Stimulated activated naive B cell treated with anti-CD40 and anti-IgM and Interleukin-4, amounts not matched to agents 10 μg/mL and 1 μg/mL and 100 μg/mL, for 72 hours (primary cell): ENCODE results near the gene CYBA.

Experiments
- ATAC-seq, 2 donors: fragments of 150-1000 bp; cut with Tn5 transposase; replicated peaks; 2 replicates each; pipeline ENCODE4 v1.10.0; 2021; ENCODE audit warnings: moderate library complexity in 1 of 2
- DNase-seq: peaks from one replicate; pipeline ENCODE4 v3.0.0; 2021
- H3K27ac Mint-ChIP-seq: one replicate; pipeline ENCODE4 v1.8.0; 2022; ENCODE audit warnings: mild to moderate bottlenecking, mixed read lengths
- H3K27me3 Mint-ChIP-seq, 2 donors: one replicate each; pipeline ENCODE4 v1.8.0; 2022; ENCODE audit warnings: mixed read lengths in 2 of 2
- H3K36me3 Mint-ChIP-seq, 2 donors: one replicate each; pipeline ENCODE4 v1.8.0; 2022; ENCODE audit warnings: mixed read lengths in 2 of 2, mild to moderate bottlenecking in 1 of 2
- H3K4me1 Mint-ChIP-seq, 2 donors: one replicate each; pipeline ENCODE4 v1.8.0; 2022; ENCODE audit warnings: mixed read lengths in 2 of 2, mild to moderate bottlenecking in 1 of 2
- H3K4me3 Mint-ChIP-seq, 2 donors: one replicate each; pipeline ENCODE4 v1.8.0; 2022; ENCODE audit warnings: mild to moderate bottlenecking in 2 of 2, mixed read lengths in 2 of 2, moderate library complexity in 1 of 2
- H3K9me3 Mint-ChIP-seq, 2 donors: one replicate each; pipeline ENCODE4 v1.8.0; 2022; ENCODE audit warnings: mixed read lengths in 2 of 2, mild to moderate bottlenecking in 1 of 2

CYBA gene

DNA sequence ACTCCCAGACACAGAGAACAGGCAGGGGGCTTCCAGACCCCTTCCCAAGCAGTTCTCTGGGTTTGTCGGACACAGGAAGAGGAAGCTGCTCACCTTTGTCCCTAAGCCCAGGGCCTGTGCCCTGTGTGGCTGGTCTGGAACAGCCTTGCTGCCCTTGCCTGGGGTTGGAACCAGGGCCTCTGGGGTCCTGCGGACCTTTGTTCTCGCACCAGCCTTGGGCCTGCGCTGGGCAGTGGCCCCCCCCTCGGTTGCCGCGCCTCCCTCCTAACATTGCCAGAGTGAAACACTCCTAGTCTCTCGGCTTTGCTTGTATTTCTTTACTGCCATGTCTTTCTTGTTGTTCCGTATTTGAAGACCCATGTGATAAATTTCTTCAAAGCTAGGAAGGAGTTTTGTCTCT lies 21.0 kb downstream of the CYBA start:
- no peak for DNase-seq
- H3K27ac Mint-ChIP-seq, result no peak overlapping the region
- peaks cover 15 to 30% of the 10 kb centered on the region in 2 donors for H3K4me1 Mint-ChIP-seq
- no peak overlapping the region for H3K4me3 Mint-ChIP-seq
- peaks cover 40 to 55% of the 10 kb centered on the region in 2 donors for H3K36me3 Mint-ChIP-seq
- no peaks in the 10 kb centered on the region for H3K9me3 Mint-ChIP-seq
- no peak for ATAC-seq
- H3K27me3 Mint-ChIP-seq, result no peaks in the 10 kb centered on the region

DNA sequence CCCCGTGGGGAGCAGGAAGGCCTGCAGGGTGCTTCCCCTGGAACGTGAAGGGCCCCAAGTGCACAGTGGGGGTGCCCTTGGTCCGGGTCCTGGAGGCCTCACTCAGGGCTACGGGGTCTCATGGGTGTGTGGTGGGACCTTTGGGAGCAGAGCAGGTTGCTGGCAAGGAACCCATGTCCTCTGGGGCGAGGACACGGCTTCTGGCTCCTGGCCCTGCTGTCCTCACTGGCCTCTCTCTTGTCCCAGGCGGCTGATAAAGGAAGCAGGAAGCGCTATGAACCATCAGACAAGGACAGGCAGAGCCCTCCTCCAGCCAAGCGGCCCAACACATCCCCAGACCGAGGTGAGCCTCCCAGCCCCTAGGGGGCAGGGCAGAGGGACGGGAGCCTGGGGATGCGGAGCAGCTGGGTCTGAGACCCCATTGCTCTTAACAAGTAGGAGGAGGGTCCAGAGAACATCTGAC lies 22.3 kb downstream of the CYBA start:
- H3K4me1 Mint-ChIP-seq, result peaks cover 10 to 20% of the 10 kb centered on the region in 2 donors
- H3K9me3 Mint-ChIP-seq, result no peaks in the 10 kb centered on the region
- H3K27ac Mint-ChIP-seq, result no peak overlapping the region
- peaks cover 48 to 64% of the 10 kb centered on the region in 2 donors for H3K36me3 Mint-ChIP-seq
- no peak overlapping the region for H3K4me3 Mint-ChIP-seq
- DNase-seq (no peak), ATAC-seq (no peak)
- no peaks in the 10 kb centered on the region for H3K27me3 Mint-ChIP-seq

DNA sequence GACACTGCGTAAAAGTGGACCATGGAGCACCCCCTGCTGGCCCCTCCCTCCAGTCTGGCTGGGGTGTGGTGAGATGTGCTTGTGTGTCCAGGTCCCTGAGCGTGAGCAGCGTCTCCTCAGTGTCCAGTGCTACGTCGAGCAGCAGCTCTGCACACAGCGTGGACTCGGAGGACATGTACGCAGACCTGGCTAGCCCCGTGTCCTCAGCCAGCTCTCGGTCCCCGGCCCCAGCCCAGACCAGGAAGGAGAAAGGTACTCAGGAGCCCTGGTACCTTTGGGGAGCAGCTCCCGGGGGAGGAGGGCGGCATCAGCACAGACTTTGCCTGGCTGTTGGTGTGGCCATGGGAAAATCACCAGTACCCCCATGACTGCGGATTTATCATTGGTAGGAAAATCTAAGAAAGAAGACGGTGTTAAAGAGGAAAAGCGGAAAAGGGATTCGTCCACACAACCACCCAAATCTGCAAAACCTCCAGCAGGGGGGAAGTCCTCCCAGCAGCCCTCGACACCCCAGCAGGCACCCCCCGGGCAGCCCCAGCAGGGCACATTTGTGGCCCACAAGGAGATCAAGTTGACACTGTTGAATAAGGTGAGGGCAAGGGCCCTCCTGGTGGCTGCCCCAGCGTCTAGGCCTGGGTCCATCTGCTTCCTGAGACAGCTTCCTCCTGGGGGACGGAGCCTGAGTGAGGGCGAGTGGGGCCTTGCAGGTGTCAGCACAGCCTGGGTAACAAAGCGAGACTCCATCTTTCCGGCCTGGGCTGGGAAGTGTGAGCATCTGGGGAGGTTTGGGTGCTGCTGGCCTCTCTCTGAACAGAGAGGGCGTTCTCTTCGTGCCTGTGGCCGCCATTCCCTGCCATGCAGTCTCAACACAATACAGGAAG lies 23.1 kb downstream of the CYBA start:
- Mint-ChIP-seq H3K27ac (peak overlapping the region; percentile 66), H3K4me3 (no peak overlapping the region), H3K9me3 (no peaks in the 10 kb centered on the region), H3K4me1 (peaks cover 4 to 13% of the 10 kb centered on the region in 2 donors), H3K27me3 (no peaks in the 10 kb centered on the region), H3K36me3 (peaks cover 49 to 68% of the 10 kb centered on the region in 2 donors)
- no peak for ATAC-seq
- DNase-seq, result no peak

DNA sequence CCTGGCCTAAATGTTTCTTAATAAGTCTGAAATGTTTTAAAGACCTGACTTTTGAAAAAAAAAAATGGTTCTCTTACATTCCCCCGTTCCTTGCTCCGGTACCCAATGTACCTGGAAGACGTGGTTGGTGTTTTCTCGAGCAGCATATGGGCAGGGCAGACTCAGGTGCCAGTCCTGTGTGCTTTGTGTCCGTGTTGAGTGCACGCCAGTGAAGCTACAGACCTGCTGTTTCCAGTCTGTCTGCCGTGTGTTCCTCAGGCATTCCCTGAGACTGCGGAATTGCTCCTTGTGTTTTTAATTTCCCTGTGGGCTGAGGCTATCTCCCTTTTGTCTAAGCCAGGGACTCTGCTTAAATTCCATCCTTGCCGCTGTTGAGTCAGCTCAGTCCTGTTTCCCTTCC lies 24.2 kb downstream of the CYBA start:
- H3K4me1 Mint-ChIP-seq, result peaks cover 4 to 9% of the 10 kb centered on the region in 2 donors
- H3K27me3 Mint-ChIP-seq, result no peaks in the 10 kb centered on the region
- no peak overlapping the region for H3K4me3 Mint-ChIP-seq
- peaks cover 51 to 72% of the 10 kb centered on the region in 2 donors for H3K36me3 Mint-ChIP-seq
- no peak for ATAC-seq
- no peaks in the 10 kb centered on the region for H3K9me3 Mint-ChIP-seq
- H3K27ac Mint-ChIP-seq, result no peak overlapping the region
- no peak for DNase-seq

DNA sequence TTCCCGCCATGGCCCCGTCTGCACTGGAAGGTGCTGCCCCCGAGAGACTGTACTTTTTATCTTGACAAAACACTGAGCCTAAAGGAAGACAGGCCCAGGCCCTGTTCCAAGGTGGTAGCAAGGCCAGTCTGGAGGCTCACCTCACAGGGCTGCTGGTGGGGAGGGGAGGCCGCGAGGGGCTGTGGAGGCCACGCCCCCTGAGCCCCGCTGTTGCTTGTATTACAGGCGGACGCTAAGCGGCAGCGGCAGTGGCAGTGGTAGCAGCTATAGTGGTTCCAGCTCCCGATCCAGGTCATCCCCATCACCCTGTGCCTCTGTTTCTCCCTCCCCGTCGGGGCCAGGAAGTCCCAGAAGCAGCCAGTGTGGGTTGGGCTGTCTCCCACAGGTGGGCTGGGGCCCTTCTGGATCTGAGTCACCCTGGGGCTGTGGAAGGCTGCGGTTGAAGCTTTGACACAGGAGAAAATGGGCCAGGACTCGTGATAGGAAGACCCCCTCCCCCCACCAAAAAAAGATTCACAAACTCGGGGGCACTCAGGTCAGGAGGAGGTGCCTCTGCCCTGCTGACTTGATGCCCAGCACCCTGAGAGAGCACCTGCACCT lies 25.8 kb downstream of the CYBA start:
- no peak overlapping the region for H3K27ac Mint-ChIP-seq
- H3K4me3 Mint-ChIP-seq, result no peak overlapping the region
- ATAC-seq (no peak), DNase-seq (no peak)
- peaks cover 4 to 9% of the 10 kb centered on the region in 2 donors for H3K4me1 Mint-ChIP-seq
- H3K27me3 Mint-ChIP-seq, result no peaks in the 10 kb centered on the region
- no peaks in the 10 kb centered on the region for H3K9me3 Mint-ChIP-seq
- peaks cover 43 to 60% of the 10 kb centered on the region in 2 donors for H3K36me3 Mint-ChIP-seq

GRCh38 chr16:88624481-88624880 lies 26.4 kb downstream of the CYBA start:
- ATAC-seq, result no peak
- Mint-ChIP-seq H3K27ac (no peak overlapping the region), H3K27me3 (no peaks in the 10 kb centered on the region), H3K9me3 (no peaks in the 10 kb centered on the region), H3K36me3 (peaks cover 49 to 63% of the 10 kb centered on the region in 2 donors), H3K4me1 (peaks cover 4 to 13% of the 10 kb centered on the region in 2 donors), H3K4me3 (no peak overlapping the region)
- no peak for DNase-seq

- no peak overlapping the region for H3K27ac Mint-ChIP-seq
- peaks cover 55 to 66% of the 10 kb centered on the region in 2 donors for H3K36me3 Mint-ChIP-seq
- H3K27me3 Mint-ChIP-seq, result no peaks in the 10 kb centered on the region
- H3K9me3 Mint-ChIP-seq, result no peaks in the 10 kb centered on the region
- no peak overlapping the region for H3K4me3 Mint-ChIP-seq
- H3K4me1 Mint-ChIP-seq, result peaks cover 4 to 16% of the 10 kb centered on the region in 2 donors
- DNase-seq (no peak), ATAC-seq (no peak)
Measured at GRCh38 chr16:88623858-88624257, 27.0 kb downstream of the CYBA start.

DNA sequence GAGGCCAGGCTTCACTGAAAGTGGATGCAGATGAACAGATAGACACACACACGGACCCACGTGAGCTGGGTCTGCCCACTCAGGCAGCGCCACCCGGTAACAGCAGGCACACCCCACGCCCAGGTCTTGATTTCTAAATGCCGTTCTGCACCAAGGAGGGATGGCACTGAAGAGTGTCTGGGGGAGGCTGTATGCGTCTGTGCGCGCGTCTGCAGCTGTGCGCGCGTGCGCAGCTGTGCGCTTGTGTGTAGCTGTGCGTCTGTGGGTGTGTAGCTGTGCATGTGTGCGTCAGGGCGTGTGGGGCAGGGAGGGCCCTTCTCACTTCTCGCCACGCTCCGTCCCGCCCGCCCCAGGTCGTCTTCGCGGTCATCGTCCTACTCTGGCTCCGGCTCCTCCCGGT lies 28.0 kb downstream of the CYBA start:
- DNase-seq, result no peak
- Mint-ChIP-seq H3K4me3 (no peak overlapping the region), H3K27ac (peak overlapping the region; percentile 67), H3K4me1 (peaks cover 4 to 22% of the 10 kb centered on the region in 2 donors), H3K36me3 (peaks cover 53 to 68% of the 10 kb centered on the region in 2 donors), H3K9me3 (no peaks in the 10 kb centered on the region), H3K27me3 (no peaks in the 10 kb centered on the region)
- no peak for ATAC-seq

DNA sequence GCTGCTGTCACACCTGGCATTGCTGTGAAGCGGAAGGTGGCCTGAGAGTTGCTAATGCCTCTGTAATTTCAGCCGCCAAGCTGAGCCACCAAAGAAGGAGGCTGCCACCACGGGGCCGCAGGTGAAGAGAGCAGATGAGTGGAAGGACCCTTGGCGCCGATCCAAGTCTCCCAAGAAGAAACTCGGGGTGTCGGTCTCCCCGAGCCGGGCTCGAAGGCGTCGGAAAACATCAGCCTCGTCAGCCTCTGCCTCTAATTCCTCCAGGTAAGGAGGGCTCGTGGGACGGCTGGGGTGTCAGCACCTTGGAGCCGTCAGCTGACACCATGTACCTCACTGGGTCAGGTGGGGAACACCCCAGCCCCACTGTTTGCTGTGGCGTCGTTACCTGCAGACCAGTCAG lies 28.7 kb downstream of the CYBA start:
- no peak overlapping the region for H3K27ac Mint-ChIP-seq
- ATAC-seq (no peak), DNase-seq (no peak)
- no peaks in the 10 kb centered on the region for H3K9me3 Mint-ChIP-seq
- H3K27me3 Mint-ChIP-seq, result no peaks in the 10 kb centered on the region
- H3K4me1 Mint-ChIP-seq, result peaks cover 2 to 15% of the 10 kb centered on the region in 2 donors
- H3K36me3 Mint-ChIP-seq, result peaks cover 47 to 64% of the 10 kb centered on the region in 2 donors
- H3K4me3 Mint-ChIP-seq, result no peak overlapping the region

DNA sequence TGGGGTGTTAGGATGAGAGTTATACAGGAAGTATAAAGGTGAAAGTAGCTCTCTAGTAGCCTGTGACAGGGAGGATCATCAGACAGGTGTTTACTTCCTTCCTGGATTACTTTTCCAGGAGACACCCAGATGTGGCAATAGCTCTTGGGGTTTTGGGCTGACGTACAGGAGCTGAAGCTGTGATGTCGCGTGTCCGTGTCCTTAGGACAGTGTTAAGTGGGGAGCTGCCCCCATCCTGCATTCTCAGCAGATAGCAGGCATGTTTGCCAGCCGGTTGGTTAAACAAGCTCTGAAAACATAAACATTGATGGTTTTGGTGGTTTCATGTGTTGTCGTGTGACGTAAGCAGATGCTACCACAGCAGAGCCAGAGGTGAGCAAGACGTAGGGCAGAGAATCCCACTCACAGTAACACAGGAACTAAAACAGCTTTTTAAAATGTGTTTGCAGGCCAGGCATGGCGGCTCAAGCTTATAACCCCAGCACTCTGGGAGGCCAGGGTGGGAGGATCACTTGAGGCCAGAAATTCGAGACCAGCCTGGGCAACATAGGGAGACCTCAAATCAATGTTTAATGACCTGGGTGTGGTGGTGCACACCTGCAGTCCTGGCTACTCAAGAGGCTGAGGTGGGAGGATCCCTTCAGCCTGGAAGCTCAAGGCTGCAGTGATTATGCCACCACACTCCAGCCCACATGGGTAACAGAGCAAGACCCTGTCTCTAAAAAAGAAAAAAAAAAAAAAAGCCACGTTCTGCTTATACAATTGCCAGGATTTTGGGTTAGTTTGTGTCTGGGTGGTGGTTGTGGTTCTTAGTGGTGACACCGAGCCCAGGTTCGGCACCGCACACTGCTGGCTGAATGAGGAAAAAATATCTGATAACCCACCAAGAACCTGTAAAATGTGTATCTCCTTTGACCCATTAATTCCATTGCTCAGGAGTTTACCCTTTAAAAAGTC lies 30.7 kb downstream of the CYBA start:
- no peaks in the 10 kb centered on the region for H3K9me3 Mint-ChIP-seq
- H3K4me3 Mint-ChIP-seq, result no peak overlapping the region
- ATAC-seq (no peak), DNase-seq (no peak)
- no peaks in the 10 kb centered on the region for H3K27me3 Mint-ChIP-seq
- H3K36me3 Mint-ChIP-seq, result peaks cover 48 to 61% of the 10 kb centered on the region in 2 donors
- peaks cover 5 to 22% of the 10 kb centered on the region in 2 donors for H3K4me1 Mint-ChIP-seq
- H3K27ac Mint-ChIP-seq, result no peak overlapping the region

DNA sequence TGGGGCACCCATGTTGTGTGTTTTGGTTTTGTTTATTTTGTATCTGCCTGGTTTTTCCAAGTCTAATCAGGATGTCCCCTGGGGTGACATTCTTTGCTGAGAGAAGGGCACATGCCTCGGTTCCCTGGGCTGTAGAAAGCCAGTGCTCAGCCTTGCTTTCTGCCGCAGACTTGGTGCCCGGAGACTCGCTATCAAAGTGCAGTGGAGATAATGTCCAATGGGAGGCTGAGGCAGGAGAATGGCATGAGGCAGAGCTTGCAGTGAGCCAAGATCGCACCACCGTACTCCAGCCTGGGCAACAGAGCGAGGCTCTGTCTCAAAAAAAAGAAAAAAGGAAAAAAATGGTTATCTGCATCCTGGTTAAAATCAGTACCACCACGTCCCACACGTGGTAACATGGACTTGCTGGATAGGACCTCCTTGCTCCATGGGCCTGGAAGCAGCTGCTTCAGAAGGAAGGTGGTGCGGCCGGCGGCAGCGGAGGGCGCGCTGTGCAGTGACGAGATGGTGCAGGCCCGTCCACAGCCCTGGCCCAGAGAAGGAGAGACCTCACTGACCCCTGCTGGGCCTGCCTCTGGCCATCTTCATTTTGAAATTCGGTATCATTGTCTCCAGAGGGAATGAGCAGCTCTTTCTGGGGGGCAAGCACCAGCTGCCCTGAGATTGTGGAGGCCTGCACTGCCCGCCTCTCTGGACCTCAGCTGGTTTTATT lies 31.7 kb downstream of the CYBA start:
- peaks cover 9 to 30% of the 10 kb centered on the region in 2 donors for H3K4me1 Mint-ChIP-seq
- ATAC-seq (no peak), DNase-seq (no peak)
- H3K36me3 Mint-ChIP-seq, result peaks cover 51 to 64% of the 10 kb centered on the region in 2 donors
- H3K27me3 Mint-ChIP-seq, result no peaks in the 10 kb centered on the region
- H3K4me3 Mint-ChIP-seq, result no peak overlapping the region
- H3K9me3 Mint-ChIP-seq, result no peaks in the 10 kb centered on the region
- H3K27ac Mint-ChIP-seq, result no peak overlapping the region

DNA sequence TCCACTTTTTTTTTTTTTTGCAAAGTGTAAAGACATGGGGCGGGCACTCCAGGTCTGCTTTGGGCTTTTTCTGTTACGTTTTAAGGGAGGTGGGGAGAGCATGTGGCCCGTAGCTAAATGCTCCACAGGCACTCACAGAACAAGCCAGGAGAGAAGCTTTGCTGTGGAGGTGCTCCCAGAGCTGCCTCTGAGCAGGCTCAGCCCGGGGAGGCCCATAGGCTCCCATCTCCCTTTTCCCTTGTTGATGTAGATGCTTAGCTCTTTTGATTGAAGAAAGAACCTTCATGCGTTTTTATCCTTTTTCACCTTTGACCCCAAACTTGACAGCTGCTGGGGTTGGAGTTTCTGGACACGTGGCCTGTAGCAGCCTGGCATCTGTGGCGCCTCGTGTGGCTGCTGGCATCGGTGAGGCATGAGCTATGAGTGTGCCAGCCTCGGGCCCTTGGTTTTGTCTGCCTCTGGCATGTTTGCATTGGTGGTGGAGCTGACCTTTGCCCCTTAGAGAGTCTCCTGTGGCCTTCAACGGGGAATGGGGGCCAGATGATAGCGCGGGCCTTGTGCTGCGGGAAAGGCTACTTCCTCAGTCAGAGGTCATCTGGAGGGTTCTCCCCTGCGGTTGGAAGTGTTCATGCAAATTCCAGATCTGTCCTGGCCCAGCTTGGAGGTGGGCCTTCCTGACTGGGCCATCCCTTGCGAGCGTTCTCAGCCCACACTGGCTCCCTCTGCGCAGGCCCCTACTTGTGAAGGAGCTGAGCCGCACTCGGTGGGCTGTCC lies 32.5 kb downstream of the CYBA start:
- no peak overlapping the region for H3K27ac Mint-ChIP-seq
- ATAC-seq (no peak), DNase-seq (no peak)
- no peak overlapping the region for H3K4me3 Mint-ChIP-seq
- H3K4me1 Mint-ChIP-seq, result peaks cover 10 to 37% of the 10 kb centered on the region in 2 donors
- no peaks in the 10 kb centered on the region for H3K27me3 Mint-ChIP-seq
- H3K9me3 Mint-ChIP-seq, result no peaks in the 10 kb centered on the region
- peaks cover 51 to 63% of the 10 kb centered on the region in 2 donors for H3K36me3 Mint-ChIP-seq
